ENCODE measurements around the gene JMJD6. TPM values are rescaled to one million over a fixed set of nuclear protein-coding genes. Genes with fewer than 3 reads are reported as not detected.

Gene JMJD6
- total RNA-seq, 1 experiment from 2014 or later = 47.6 TPM

GRCh38 chr17:76671123-76671911 is 55.1 kb downstream of the JMJD6 start:
- RAD21 ChIA-PET (ENCODE audit: low non-redundant PET in 1 of 2, low total read pairs in 2 of 2, uncharacterized antibody in 2 of 2, unreplicated experiment in 2 of 2) = interaction anchor here (0.8 to 1.5 kb wide), 3 partner anchors 10 to 58 kb away, joined by 3 to 4 read pairs (median 3); no protein-coding TSS in a partner anchor
- Histone ChIP-seq H4K20me1 (ENCODE audit: insufficient read depth) (no peaks in the 10 kb centered on the region), H3K79me2 (ENCODE audit: insufficient read depth, low read length) (no peaks in the 10 kb centered on the region), H3K9me3 (ENCODE audit: control insufficient read depth in 1 of 2, insufficient read depth in 1 of 2, low read depth in 1 of 2, low read length in 2 of 2) (no peaks in the 10 kb centered on the region), H3K4me2 (ENCODE audit: low read length) (peak overlapping the region; percentile 78), H3K9ac (ENCODE audit: low read length) (peak overlapping the region; percentile 82), H2AFZ (ENCODE audit: low read depth, low read length, poor library complexity, severe bottlenecking) (peak overlapping the region; percentile 51), H3K4me1 (ENCODE audit: control insufficient read depth in 1 of 2, insufficient read depth in 2 of 2, low read length in 2 of 2) (peaks cover 21% of the 10 kb centered on the region in 2 experiments), H3K27me3 (ENCODE audit: insufficient read depth, low read length) (no peaks in the 10 kb centered on the region), H3K36me3 (ENCODE audit: control insufficient read depth in 1 of 2, insufficient read depth in 2 of 2, low read length in 2 of 2) (no peaks in the 10 kb centered on the region; a peak in 1 of 4 replicates), H3K27ac (ENCODE audit: low read depth, low read length) (peak overlapping the region; percentile 79), H3K9me2 (ENCODE audit: insufficient read depth) (no peaks in the 10 kb centered on the region), H3K4me3 (replicated peaks in 1 of 2; ENCODE audit: low read depth in 1 of 2, low read length in 2 of 2) (peak overlapping the region; percentile 80 to 82)
- POLR2A ChIA-PET = interaction anchor here (0.6 to 2.2 kb wide), 20 partner anchors 9 to 169 kb away, joined by 3 to 17 read pairs (median 4); partner anchors contain the start of gene MFSD11
- TF ChIP-seq JUND (IDR thresholded peaks at IDR 0.05) = no peak
- TF ChIP-seq POLR2AphosphoS5 (IDR thresholded peaks at IDR 0.05; ENCODE audit: low read depth, low read length) = peak; percentile 89
- TF ChIP-seq, protein P1, sequence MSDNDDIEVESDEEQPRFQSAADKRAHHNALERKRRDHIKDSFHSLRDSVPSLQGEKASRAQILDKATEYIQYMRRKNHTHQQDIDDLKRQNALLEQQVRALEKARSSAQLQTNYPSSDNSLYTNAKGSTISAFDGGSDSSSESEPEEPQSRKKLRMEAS (IDR thresholded peaks at IDR 0.05) = peak; percentile 45; the same call in 1 of the 2 replicates
- peak; percentile 89 for TF ChIP-seq ZFX (IDR thresholded peaks at IDR 0.05)
- TF ChIP-seq TCF7L2 (IDR thresholded peaks at IDR 0.05; ENCODE audit: borderline replicate concordance, extremely low read depth, insufficient read depth, insufficient read length) = peak; percentile 76
- TF ChIP-seq SP1 (IDR thresholded peaks at IDR 0.05; ENCODE audit: low read depth) = peak; percentile 100
- TF ChIP-seq POLR2A (IDR thresholded peaks at IDR 0.05; ENCODE audit: borderline replicate concordance, extremely low read depth, insufficient read depth, insufficient read length) = peak; percentile 64
- TF ChIP-seq CBX3 (IDR thresholded peaks at IDR 0.05; ENCODE audit: low read depth) = no peak
- TSS peak; percentile 73 for BruUV-seq (replicated peaks)
- intact Hi-C loops (cut with micrococcal nuclease) = no loop called here
- CTCF ChIA-PET = interaction anchor here (0.7 to 3.8 kb wide), 7 partner anchors 10 to 148 kb away, joined by 3 to 33 read pairs (median 5); no protein-coding TSS in a partner anchor
- ATAC-seq (peak; percentile 97), DNase-seq (ENCODE audit: low read depth, low spot score) (peak; percentile 100)

GRCh38 chr17:76670718-76671122 is 55.7 kb downstream of the JMJD6 start:
- RAD21 ChIA-PET (ENCODE audit: low non-redundant PET in 1 of 2, low total read pairs in 2 of 2, uncharacterized antibody in 2 of 2, unreplicated experiment in 2 of 2) = interaction anchor here in 1 of 2 experiments (1.5 kb wide), 1 partner anchor 57 kb away, joined by 3 read pairs; no protein-coding TSS in a partner anchor
- Histone ChIP-seq H3K4me1 (ENCODE audit: control insufficient read depth in 1 of 2, insufficient read depth in 2 of 2, low read length in 2 of 2) (peaks cover 21% of the 10 kb centered on the region in 2 experiments), H3K27me3 (ENCODE audit: insufficient read depth, low read length) (no peaks in the 10 kb centered on the region), H4K20me1 (ENCODE audit: insufficient read depth) (no peaks in the 10 kb centered on the region), H3K9me3 (ENCODE audit: control insufficient read depth in 1 of 2, insufficient read depth in 1 of 2, low read depth in 1 of 2, low read length in 2 of 2) (no peaks in the 10 kb centered on the region), H3K4me2 (ENCODE audit: low read length) (peak overlapping the region; percentile 78), H3K27ac (ENCODE audit: low read depth, low read length) (peak overlapping the region; percentile 79), H3K79me2 (ENCODE audit: insufficient read depth, low read length) (no peaks in the 10 kb centered on the region), H3K9me2 (ENCODE audit: insufficient read depth) (no peaks in the 10 kb centered on the region), H2AFZ (ENCODE audit: low read depth, low read length, poor library complexity, severe bottlenecking) (peak overlapping the region; percentile 51), H3K36me3 (ENCODE audit: control insufficient read depth in 1 of 2, insufficient read depth in 2 of 2, low read length in 2 of 2) (no peaks in the 10 kb centered on the region; a peak in 1 of 4 replicates), H3K9ac (ENCODE audit: low read length) (peak overlapping the region; percentile 66), H3K4me3 (replicated peaks in 1 of 2; ENCODE audit: low read depth in 1 of 2, low read length in 2 of 2) (peak overlapping the region; percentile 49 to 82)
- POLR2A ChIA-PET = interaction anchor here (1.0 to 2.2 kb wide), 14 partner anchors 8 to 168 kb away, joined by 3 to 17 read pairs (median 4); partner anchors contain the start of gene MFSD11
- BruUV-seq (replicated peaks) = no TSS peak
- CTCF ChIA-PET = interaction anchor here (0.9 to 3.8 kb wide), 5 partner anchors 10 to 148 kb away, joined by 3 to 33 read pairs (median 6); no protein-coding TSS in a partner anchor
- ATAC-seq = no peak
- no peak for DNase-seq (ENCODE audit: low read depth, low spot score)
- intact Hi-C loops (cut with micrococcal nuclease) = no loop called here
- TF ChIP-seq REST (IDR thresholded peaks at IDR 0.05; ENCODE audit: low read depth) (no peak), EZH2phosphoT487 (IDR thresholded peaks at IDR 0.05; ENCODE audit: borderline replicate concordance) (no peak), POLR2A (IDR thresholded peaks at IDR 0.05; ENCODE audit: borderline replicate concordance, extremely low read depth, insufficient read depth, insufficient read length) (no peak), EZH2 (IDR thresholded peaks at IDR 0.05) (no peak), CBX3 (IDR thresholded peaks at IDR 0.05; ENCODE audit: low read depth) (no peak), POLR2AphosphoS5 (IDR thresholded peaks at IDR 0.05; ENCODE audit: low read depth, low read length) (no peak), RAD21 (IDR thresholded peaks at IDR 0.05; ENCODE audit: low read depth) (no peak), ELF1 (IDR thresholded peaks at IDR 0.05; ENCODE audit: borderline replicate concordance, low read depth) (no peak)
- TF ChIP-seq, protein P2, sequence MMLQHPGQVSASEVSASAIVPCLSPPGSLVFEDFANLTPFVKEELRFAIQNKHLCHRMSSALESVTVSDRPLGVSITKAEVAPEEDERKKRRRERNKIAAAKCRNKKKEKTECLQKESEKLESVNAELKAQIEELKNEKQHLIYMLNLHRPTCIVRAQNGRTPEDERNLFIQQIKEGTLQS (IDR thresholded peaks at IDR 0.05) = no peak
- TF ChIP-seq, protein P1 (IDR thresholded peaks at IDR 0.05) = no peak
